Retinal pigment epithelial cell (primary cell): ENCODE data around the gene CCDC63.

Source experiments
- DNase-seq: peaks from one replicate; pipeline ENCODE4 v3.0.0-alpha.2; 2010; ENCODE audit warnings: low read depth
- H3K4me3 ChIP-seq: 2 replicates; pipeline ENCODE4 v1.5.1; 2011; ENCODE audit warnings: mild to moderate bottlenecking, low read length, control low read depth, moderate library complexity
- CTCF ChIP-seq: conservative IDR thresholded peaks from 2 replicates; pipeline ENCODE4 v1.5.1; 2011; ENCODE audit warnings: low read depth, low read length, control low read depth, inconsistent platforms

The CCDC63 gene

DNA sequence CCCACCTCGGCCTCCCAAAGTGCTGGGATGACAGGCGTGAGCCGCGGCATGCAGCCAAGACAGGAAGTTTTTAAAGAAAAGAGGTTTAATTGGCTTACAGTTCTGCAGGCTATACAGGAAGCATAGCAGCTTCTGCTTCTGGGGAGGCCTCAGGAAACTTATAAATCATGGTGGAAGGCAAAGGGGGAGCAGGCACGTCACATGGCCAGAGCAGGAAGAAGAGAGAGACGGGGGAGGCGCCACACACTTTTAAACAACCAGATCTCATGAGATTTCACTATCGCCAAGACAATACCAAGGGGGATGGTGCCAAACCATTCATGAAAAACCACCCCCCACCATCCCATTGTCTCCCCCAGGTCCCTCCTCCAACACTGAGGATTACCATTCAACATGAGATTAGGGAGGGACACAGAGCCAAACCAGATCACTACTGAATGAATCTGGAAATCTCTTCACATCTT lies 14.1 kb downstream of the CCDC63 start:
- DNase-seq, result no peak
- H3K4me3 ChIP-seq, result no peak overlapping the region
- no peak for TF ChIP-seq CTCF

DNA sequence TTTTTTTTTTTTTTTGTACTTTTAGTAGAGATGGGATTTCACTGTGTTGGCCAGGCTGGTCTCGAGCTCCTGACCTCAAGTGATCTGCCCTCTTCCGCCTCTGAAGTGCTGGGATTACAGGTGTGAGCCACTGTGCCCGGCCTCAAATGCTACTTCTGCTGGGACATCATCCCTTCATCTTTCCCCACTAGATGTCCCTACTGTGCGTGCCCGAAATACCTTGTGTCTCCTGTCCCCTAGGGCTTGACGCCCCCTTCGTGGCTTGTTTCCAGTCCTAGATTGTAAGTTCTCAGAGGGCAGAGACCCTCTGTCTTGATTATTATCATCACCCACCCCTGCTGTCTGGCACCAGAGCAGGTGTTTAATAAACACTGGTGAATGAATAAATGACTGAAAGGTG lies 14.9 kb downstream of the CCDC63 start:
- no peak for TF ChIP-seq CTCF
- no peak for DNase-seq
- no peak overlapping the region for H3K4me3 ChIP-seq

- H3K4me3 ChIP-seq, result no peak overlapping the region
- TF ChIP-seq CTCF, result no peak
- DNase-seq, result no peak
Observed at GRCh38 chr12:110862329-110862728, 15.5 kb downstream of the CCDC63 start.

GRCh38 chr12:110863161-110863560 lies 16.4 kb downstream of the CCDC63 start:
- TF ChIP-seq CTCF, result no peak
- no peak for DNase-seq
- no peak overlapping the region for H3K4me3 ChIP-seq

DNA sequence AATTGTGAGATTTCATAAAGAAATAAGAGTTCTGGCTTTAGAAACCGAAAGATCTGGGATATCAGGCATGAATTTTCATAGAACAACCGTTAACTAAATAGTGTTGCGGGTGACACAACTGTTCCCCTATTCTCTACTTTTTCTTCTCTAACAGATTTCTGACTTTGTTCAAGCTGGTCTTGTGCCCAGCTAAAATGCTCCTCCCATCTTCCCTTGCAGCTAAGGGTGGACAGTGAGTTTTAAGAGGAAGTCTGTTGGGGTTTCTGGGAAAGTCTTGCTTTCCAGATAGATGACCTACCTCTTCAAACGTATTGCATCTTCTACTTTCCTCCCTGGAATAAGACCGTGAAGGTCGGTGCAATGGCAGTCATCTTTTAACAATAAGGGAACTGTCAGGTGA lies 18.7 kb downstream of the CCDC63 start:
- no peak for TF ChIP-seq CTCF
- no peak overlapping the region for H3K4me3 ChIP-seq
- no peak for DNase-seq

- no peak for DNase-seq
- no peak overlapping the region for H3K4me3 ChIP-seq
- TF ChIP-seq CTCF, result no peak
Observed at GRCh38 chr12:110869026-110869425, 22.2 kb downstream of the CCDC63 start.

GRCh38 chr12:110869803-110870202 lies 23.0 kb downstream of the CCDC63 start:
- H3K4me3 ChIP-seq, result no peak overlapping the region
- no peak for DNase-seq
- TF ChIP-seq CTCF, result no peak
